ENCODE results near the gene MMAB. TPM values are rescaled to one million over a fixed set of nuclear protein-coding genes. Genes with fewer than 3 reads are reported as not detected.

The MMAB gene
- total and polyA plus RNA-seq, 2 of the 13 experiments (the other 11 are each of a cell fraction or from before 2014, with no cell fraction given): 26.1 to 77.3 TPM

- no peak for TF ChIP-seq CEBPZ (IDR thresholded peaks at IDR 0.05; ENCODE audit: low read length)
These were observed 22.1 kb upstream of the MMAB start (continued) for GRCh38 chr12:109595321-109595902.

DNA sequence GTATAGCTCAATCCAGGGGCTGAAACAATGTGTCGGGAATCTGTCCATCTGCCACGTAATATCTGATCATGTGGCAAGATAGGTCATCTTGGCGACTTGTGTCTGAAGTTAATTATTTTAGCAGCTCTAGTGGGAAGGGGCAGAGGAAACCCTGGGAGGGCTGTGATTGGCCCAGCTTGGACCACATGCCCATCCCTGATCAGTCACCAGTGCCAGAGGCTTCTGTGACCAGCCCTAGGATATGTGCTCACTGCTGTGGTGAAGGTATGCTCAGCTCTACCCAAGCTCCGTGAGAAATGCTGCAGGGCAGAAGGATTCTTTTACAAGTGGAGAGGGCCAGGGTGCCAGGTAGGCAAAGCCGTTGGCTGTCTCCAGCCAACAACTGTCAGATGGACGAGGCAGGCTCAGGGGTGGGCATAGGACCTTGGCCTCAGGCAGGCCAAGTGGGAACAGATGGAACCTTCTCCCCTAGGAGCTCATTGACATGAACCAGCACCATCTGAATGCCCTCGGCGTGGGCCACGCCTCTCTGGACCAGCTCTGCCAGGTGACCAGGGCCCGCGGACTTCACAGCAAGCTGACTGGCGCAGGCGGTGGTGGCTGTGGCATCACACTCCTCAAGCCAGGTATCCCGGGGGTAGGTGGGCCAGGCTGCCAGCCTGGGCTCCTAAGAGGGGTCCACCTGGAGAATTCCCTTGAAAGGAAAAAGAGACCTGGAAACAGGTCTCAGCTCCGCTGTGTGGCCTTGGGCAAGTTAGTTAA lies 21.4 kb upstream of the MMAB start:
- Histone ChIP-seq H3K4me1 (ENCODE audit: insufficient read depth, low read length) (peaks cover 27% of the 10 kb centered on the region), H3K9me3 (ENCODE audit: low read length) (no peaks in the 10 kb centered on the region), H3K79me2 (ENCODE audit: insufficient read depth, low read length) (no peaks in the 10 kb centered on the region), H4K20me1 (ENCODE audit: insufficient read depth, low read length) (no peaks in the 10 kb centered on the region), H3K27me3 (ENCODE audit: control insufficient read depth in 1 of 2, insufficient read depth in 2 of 2, low read length in 2 of 2) (no peaks in the 10 kb centered on the region; a peak in 1 of 5 replicates), H3K4me3 (replicated peaks in 1 of 3; ENCODE audit: insufficient read depth in 1 of 3, low read depth in 2 of 3, low read length in 3 of 3) (no peak overlapping the region), H3K4me2 (ENCODE audit: low read depth, low read length) (no peak overlapping the region), H3K9ac (ENCODE audit: insufficient read depth, low read depth, low read length) (no peak overlapping the region), H3K36me3 (replicated peaks in 1 of 2; ENCODE audit: control insufficient read depth in 1 of 2, insufficient read depth in 2 of 2, low read length in 2 of 2) (peaks cover 4 to 30% of the 10 kb centered on the region in 2 experiments; a peak in 4 of 5 replicates), H2AFZ (ENCODE audit: low read length) (no peak overlapping the region), H3K27ac (ENCODE audit: extremely low read length, insufficient read depth, low read length) (no peak overlapping the region)
- 95% methylated on average over 11 of the region's 15 CpGs for WGBS (ENCODE audit: low lambda C conversion rate)
- no peak for DNase-seq (ENCODE audit: low spot score)
- TF ChIP-seq MED1 (CRISPR knock-in tag; IDR thresholded peaks at IDR 0.05): no peak
- no peak for TF ChIP-seq ZNF782 (CRISPR knock-in tag; IDR thresholded peaks at IDR 0.05; ENCODE audit: borderline replicate concordance)
- TF ChIP-seq AGO2 (optimal IDR thresholded peaks at IDR 0.05; ENCODE audit: low read depth, low read length): peak; percentile 20
- TF ChIP-seq POLR2AphosphoS2 (IDR thresholded peaks at IDR 0.05; ENCODE audit: low read depth, low read length): no peak
- no peak for TF ChIP-seq PLRG1 (conservative IDR thresholded peaks at IDR 0.05)
- no peak for TF ChIP-seq RFX5 (IDR thresholded peaks at IDR 0.05; ENCODE audit: low read depth, low read length)
- TF ChIP-seq, protein P1, sequence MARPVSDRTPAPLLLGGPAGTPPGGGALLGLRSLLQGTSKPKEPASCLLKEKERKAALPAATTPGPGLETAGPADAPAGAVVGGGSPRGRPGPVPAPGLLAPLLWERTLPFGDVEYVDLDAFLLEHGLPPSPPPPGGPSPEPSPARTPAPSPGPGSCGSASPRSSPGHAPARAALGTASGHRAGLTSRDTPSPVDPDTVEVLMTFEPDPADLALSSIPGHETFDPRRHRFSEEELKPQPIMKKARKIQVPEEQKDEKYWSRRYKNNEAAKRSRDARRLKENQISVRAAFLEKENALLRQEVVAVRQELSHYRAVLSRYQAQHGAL (CRISPR knock-in tag; IDR thresholded peaks at IDR 0.05; ENCODE audit: not compliant biosample characterization): no peak
- POLR2A ChIA-PET: interaction anchor here (1.2 kb wide), 1 partner anchor 42 kb away, joined by 3 read pairs; no protein-coding TSS in a partner anchor
- intact Hi-C loops (cut with micrococcal nuclease; ENCODE audit: unreplicated experiment): loop anchor here (5.0 kb wide), 1 partner anchor 77 kb away; no protein-coding TSS in a partner anchor
- FAIRE-seq: no peak
- no peak for ATAC-seq
- no TSS peak for BruUV-seq (replicated peaks)
- in situ Hi-C loops (cut with HindIII; ENCODE audit: extremely low pct_ligation_motif_present, low pct_unique_long_range_greater_than_20kb): loop anchor here (5.0 kb wide), 2 partner anchors 118 to 178 kb away; partner anchors contain the start of gene FAM222A
- CTCF ChIA-PET (ENCODE audit: low intra/inter-chr PET ratio, low total read pairs): no interaction called here

Measured in HepG2 (cell line).